Measurements from ENCODE around the gene ARHGAP26. TPM values are rescaled to one million over a fixed set of nuclear protein-coding genes. Genes with fewer than 3 reads are reported as not detected.

The ARHGAP26 gene
- total RNA-seq, 2 donors from 2014 or later, result 21.3 to 22.7 TPM

DNA sequence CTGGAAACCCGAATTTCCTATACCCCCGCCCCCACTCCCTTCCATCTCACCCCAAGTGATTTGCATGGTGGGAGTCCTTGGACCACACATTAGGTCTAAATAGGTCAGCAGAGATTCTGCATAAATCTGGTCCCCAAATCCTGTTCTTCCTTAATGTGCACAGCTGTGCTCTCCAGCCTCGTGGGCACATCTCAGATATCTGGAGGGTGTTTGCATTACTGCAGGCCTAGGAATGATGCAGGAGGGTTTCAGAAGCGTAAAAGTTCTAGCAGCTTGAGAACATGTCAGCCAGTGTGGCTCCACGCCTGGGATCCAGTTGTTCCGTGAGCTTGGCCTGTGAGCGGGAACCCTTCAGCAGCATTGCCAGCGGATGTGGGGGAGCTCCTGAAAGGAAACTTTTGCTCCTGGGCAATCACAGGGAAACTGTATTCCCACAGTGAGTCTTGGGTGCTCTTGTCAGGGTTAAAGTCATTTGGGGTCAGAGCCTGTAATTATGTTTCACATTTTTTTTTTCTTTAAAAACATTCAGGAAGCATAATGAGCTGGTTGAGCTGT, 12.9 kb downstream of the ARHGAP26 start:
- H3K36me3 Mint-ChIP-seq (ENCODE audit: low read depth), result peaks cover 6% of the 10 kb centered on the region
- H3K27me3 Mint-ChIP-seq, result peaks cover 14% of the 10 kb centered on the region
- H3K27ac Mint-ChIP-seq, result no peak overlapping the region
- no peak for DNase-seq
- H3K4me3 Mint-ChIP-seq, result no peak overlapping the region
- no peaks in the 10 kb centered on the region for H3K9me3 ChIP-seq (ENCODE audit: control insufficient read depth, low read length, poor library complexity, severe bottlenecking)
- peaks cover 31% of the 10 kb centered on the region for H3K4me1 Mint-ChIP-seq
- ATAC-seq, result no peak

DNA sequence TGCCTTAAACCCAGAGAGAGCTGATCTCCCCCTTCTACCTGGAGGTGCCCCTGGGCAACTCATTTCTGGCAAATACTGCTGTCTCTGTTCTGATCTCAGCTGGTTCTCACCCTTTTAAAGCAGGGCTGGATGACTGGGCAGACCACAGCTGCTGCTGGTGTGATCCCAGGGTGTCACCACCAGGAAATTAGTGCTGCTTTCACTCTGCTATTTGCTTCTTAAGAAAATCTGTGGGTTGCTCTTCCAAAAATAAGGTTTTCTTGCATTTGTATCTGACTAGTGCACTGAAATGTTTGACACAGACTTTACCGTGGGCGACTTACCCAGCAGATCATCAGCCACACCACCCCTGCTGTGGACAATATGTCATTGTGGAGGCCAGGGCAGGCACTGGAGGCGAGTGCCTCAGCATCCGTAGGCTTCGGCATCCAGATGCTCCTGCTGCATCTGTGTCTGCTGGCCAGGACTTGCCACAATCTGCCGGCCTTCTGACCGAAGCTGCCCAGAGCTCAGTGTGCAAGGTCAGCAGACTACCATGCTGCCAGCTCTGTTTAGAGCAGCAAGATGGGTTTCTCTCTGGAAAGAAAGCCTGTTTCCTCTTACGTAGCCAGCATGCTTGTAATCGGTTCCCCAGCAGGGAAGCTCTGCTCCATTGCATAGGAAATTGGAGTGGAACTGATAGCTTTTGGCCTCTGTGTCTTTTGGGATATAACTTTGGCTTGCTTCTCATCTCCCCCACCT, 13.6 kb downstream of the ARHGAP26 start:
- peaks cover 12% of the 10 kb centered on the region for H3K27me3 Mint-ChIP-seq
- DNase-seq (no peak), ATAC-seq (peak; percentile 64)
- H3K4me1 Mint-ChIP-seq, result peaks cover 28% of the 10 kb centered on the region
- peak overlapping the region; percentile 74 for H3K4me3 Mint-ChIP-seq
- H3K36me3 Mint-ChIP-seq (ENCODE audit: low read depth), result peaks cover 6% of the 10 kb centered on the region
- peak overlapping the region; percentile 95 for H3K27ac Mint-ChIP-seq
- H3K9me3 ChIP-seq (ENCODE audit: control insufficient read depth, low read length, poor library complexity, severe bottlenecking), result no peaks in the 10 kb centered on the region

DNA sequence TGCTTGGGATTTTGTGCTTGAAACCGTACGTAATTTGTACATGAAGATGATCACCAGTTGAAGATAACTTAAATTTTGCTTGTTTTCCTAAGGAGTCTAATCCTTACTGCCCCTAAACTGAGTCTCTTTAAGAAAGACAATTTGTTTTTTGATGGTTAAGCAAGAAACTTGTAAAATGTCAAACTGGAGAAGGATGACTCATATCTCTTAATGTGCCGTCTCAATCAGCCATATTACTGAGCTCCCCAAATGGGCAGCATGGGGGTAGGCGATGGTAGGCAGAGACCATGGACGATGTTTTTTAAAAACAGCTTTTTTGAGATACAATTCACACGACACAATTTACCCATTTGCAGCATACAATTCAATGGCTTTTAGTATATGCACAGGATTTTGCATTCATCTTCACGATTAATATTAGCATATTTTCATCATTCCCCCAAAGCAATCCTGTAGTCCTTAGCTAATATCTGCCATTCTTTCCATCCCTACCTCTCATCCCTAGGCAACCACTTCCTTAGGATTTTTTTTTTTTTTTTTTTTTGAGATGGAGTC, 14.3 kb downstream of the ARHGAP26 start:
- no peaks in the 10 kb centered on the region for H3K9me3 ChIP-seq (ENCODE audit: control insufficient read depth, low read length, poor library complexity, severe bottlenecking)
- Mint-ChIP-seq H3K36me3 (ENCODE audit: low read depth) (peaks cover 6% of the 10 kb centered on the region), H3K4me1 (peaks cover 24% of the 10 kb centered on the region), H3K4me3 (peak overlapping the region; percentile 74), H3K27ac (peak overlapping the region; percentile 95), H3K27me3 (peaks cover 8% of the 10 kb centered on the region)
- ATAC-seq, result no peak
- DNase-seq, result no peak

DNA sequence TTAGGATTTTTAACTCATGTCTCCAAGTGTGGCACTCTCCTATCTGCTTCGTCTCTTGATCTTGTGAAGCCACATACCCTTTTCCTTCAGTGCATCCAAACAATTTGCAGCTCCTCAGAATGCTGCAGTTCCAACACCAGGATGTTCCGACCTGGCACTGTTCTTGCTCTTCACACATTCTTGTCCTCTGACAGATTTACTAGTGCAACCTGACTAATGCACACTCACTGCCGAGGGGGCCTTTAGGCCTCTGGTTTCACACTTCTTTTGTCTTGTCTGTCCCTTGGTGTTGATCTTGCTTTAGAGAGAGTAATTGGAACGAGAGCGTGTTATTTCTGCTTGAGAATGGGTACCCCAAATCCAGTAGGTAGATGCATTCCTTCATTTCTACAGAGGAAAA, 15.0 kb downstream of the ARHGAP26 start:
- Mint-ChIP-seq H3K27ac (no peak overlapping the region), H3K4me1 (peaks cover 24% of the 10 kb centered on the region), H3K4me3 (no peak overlapping the region), H3K36me3 (ENCODE audit: low read depth) (peaks cover 6% of the 10 kb centered on the region), H3K27me3 (peaks cover 8% of the 10 kb centered on the region)
- no peak for DNase-seq
- no peaks in the 10 kb centered on the region for H3K9me3 ChIP-seq (ENCODE audit: control insufficient read depth, low read length, poor library complexity, severe bottlenecking)
- ATAC-seq, result no peak

DNA sequence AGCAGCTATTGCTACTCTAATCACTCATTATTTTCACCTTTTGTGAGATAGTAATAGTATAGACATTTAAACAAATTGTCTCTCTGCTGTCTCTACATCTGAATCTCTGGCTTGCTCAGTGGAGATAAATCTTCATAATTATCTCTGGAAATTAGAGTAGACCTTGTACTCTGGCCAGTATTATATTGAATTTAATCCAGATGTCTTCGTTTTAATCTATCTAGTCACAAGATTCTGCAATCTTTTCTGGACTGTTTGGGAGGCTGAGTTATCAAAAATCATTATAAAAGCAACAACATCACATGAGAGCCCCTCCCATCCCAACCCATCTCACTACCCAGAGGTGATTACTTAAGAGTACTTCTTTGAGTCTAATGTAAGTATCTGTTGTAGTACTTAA, 19.0 kb downstream of the ARHGAP26 start:
- no peaks in the 10 kb centered on the region for H3K27me3 Mint-ChIP-seq
- H3K4me1 Mint-ChIP-seq, result peaks cover 12% of the 10 kb centered on the region
- no peak overlapping the region for H3K27ac Mint-ChIP-seq

DNA sequence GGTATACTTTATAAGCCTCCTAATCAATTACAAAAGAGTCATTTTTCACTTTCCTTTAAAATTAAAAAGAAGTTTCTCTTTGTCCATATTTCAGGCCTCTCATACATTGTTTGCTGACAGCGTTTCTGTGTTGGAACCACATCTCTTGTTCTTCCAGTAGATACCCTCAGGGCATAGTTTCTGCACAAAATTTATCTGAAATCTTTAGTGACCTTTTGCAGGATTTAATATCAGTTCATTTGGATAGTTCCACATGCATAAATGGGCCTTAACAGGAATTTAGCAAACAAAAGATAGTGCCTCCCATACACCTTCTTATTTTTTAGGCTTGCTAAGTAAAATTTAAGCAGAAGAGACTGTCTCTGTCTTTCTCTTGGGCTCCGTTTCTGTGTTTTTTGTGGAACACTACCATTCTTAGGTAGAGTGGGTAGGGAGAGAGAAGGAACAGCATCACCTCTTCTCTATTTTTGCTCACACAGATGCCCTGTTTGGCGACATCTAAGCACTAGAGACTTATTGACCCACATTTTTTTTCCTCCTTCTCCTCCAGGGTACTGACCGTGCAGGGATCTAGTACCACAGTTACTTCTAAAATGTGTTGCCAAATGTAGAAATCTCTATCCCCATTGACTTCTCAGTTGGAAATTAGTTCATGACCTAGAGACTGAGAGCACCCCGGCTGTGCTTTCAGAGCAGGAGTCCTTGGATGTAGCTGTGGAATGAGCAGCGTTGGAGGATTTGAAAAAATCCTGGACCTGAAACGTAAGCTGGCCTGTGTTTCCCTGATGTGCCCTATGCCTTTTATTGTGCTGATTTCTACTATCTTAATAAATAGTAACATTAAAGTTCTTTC, 22.1 kb downstream of the ARHGAP26 start:
- DNase-seq (no peak), ATAC-seq (no peak)
- H3K4me3 Mint-ChIP-seq, result no peak overlapping the region
- H3K4me1 Mint-ChIP-seq, result peaks cover 14% of the 10 kb centered on the region
- H3K36me3 Mint-ChIP-seq (ENCODE audit: low read depth), result no peaks in the 10 kb centered on the region
- no peaks in the 10 kb centered on the region for H3K27me3 Mint-ChIP-seq
- H3K9me3 ChIP-seq (ENCODE audit: control insufficient read depth, low read length, poor library complexity, severe bottlenecking), result no peaks in the 10 kb centered on the region
- H3K27ac Mint-ChIP-seq, result no peak overlapping the region

More for the DNA sequence above, 19.0 kb downstream of the ARHGAP26 start:
- no peak for DNase-seq
- H3K36me3 Mint-ChIP-seq (ENCODE audit: low read depth), result peaks cover 4% of the 10 kb centered on the region
- H3K9me3 ChIP-seq (ENCODE audit: control insufficient read depth, low read length, poor library complexity, severe bottlenecking), result no peaks in the 10 kb centered on the region
- no peak for ATAC-seq
- no peak overlapping the region for H3K4me3 Mint-ChIP-seq

DNA sequence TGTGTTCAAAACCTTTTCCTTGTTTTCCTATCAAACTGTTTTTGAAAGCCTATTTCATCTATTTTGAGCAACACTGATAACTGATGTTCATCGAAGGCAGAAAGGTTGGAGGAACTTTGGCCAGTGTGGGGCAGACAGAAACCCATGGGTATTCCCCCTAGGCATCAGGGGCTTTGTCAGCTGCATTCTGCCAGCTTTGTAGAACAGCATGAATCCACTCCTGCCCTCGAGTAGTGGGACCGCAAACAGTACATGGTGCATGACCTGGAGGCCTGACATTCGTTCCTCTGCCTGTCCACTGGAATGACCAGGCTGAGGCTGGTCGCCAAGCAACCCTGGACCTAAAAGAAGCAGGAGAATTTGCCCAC, 22.7 kb downstream of the ARHGAP26 start:
- Mint-ChIP-seq H3K4me3 (no peak overlapping the region), H3K27ac (no peak overlapping the region), H3K27me3 (no peaks in the 10 kb centered on the region), H3K36me3 (ENCODE audit: low read depth) (no peaks in the 10 kb centered on the region), H3K4me1 (peaks cover 15% of the 10 kb centered on the region)
- ATAC-seq (no peak), DNase-seq (no peak)
- H3K9me3 ChIP-seq (ENCODE audit: control insufficient read depth, low read length, poor library complexity, severe bottlenecking), result no peaks in the 10 kb centered on the region

DNA sequence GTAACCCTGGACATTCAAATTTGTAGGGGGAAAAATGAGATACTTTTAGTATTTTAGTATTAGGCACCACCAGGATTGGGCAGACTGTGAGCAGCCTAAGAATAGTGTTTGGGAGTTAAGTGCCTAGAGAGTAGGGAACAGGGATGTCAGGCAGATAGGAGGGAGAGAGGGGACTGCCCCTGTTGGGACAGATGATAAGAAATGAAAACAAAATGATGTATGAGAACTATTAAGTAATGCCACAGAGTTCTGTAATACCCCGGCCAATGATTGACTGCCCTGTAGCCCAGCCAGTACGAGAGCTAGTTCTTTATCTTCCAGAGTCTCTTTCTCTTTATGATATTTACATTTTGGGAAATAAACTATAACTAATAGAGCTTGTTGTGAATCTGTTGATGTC, 24.4 kb downstream of the ARHGAP26 start:
- Mint-ChIP-seq H3K27me3 (no peaks in the 10 kb centered on the region), H3K36me3 (ENCODE audit: low read depth) (peaks cover 2% of the 10 kb centered on the region), H3K4me1 (peaks cover 25% of the 10 kb centered on the region), H3K27ac (no peak overlapping the region), H3K4me3 (no peak overlapping the region)
- ATAC-seq (no peak), DNase-seq (no peak)
- no peaks in the 10 kb centered on the region for H3K9me3 ChIP-seq (ENCODE audit: control insufficient read depth, low read length, poor library complexity, severe bottlenecking)

DNA sequence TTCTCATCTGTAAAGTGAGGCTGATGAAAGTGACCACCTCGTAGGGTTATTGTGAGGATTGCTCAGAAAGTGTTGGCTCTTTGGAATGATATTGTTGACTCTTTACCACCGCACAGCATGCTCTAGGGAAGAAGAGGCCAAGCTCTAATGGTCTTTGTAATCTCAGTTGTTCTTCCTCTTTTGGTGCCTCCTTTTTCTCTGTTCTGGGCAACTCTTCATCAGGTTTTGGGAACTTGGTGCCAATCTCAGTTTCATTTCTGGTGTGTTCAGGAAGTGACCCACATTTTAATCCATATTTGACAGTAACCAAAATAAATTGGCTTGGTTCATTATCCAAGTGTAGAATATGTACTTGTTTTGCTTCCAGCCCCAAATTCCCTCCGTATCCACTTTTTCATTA, 25.1 kb downstream of the ARHGAP26 start:
- no peaks in the 10 kb centered on the region for H3K27me3 Mint-ChIP-seq
- H3K4me1 Mint-ChIP-seq, result peaks cover 29% of the 10 kb centered on the region
- H3K9me3 ChIP-seq (ENCODE audit: control insufficient read depth, low read length, poor library complexity, severe bottlenecking), result no peaks in the 10 kb centered on the region
- peaks cover 2% of the 10 kb centered on the region for H3K36me3 Mint-ChIP-seq (ENCODE audit: low read depth)
- H3K4me3 Mint-ChIP-seq, result no peak overlapping the region
- no peak for DNase-seq
- peak; percentile 28 for ATAC-seq
- peak overlapping the region; percentile 37 for H3K27ac Mint-ChIP-seq

DNA sequence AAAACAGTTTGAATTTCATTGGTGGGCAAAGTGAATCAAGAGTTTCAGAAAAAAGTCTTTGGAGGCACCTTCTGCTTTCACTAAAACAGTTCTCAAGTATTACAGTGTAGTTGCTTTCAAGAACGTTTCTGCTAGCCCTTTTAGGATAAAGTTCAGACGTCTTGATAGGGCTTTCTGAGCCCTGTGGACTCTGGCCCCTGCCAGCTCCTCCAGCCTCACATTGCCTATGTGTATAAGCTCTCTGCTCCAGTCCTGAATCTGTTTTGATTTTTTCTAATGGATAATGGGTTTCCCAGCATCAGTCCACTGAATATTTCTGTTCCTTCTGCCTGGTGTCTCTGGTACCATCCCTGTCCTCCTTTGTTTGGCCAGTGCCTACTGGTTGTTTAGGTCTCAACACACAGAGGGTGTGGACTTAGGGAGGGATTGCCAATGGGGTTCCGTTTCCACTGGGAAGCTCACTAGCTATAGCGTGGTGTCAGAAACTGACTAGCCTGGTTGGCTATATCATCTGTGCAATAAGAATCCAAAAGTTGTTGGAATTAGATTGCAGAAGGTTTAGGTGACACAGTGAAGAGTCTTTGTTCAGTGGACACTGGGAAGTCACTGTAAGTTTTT, 26.4 kb downstream of the ARHGAP26 start:
- H3K9me3 ChIP-seq (ENCODE audit: control insufficient read depth, low read length, poor library complexity, severe bottlenecking), result no peaks in the 10 kb centered on the region
- Mint-ChIP-seq H3K36me3 (ENCODE audit: low read depth) (peaks cover 2% of the 10 kb centered on the region), H3K27me3 (no peaks in the 10 kb centered on the region), H3K4me3 (no peak overlapping the region), H3K4me1 (peaks cover 40% of the 10 kb centered on the region), H3K27ac (peak overlapping the region; percentile 3)
- DNase-seq, result no peak
- ATAC-seq, result no peak

DNA sequence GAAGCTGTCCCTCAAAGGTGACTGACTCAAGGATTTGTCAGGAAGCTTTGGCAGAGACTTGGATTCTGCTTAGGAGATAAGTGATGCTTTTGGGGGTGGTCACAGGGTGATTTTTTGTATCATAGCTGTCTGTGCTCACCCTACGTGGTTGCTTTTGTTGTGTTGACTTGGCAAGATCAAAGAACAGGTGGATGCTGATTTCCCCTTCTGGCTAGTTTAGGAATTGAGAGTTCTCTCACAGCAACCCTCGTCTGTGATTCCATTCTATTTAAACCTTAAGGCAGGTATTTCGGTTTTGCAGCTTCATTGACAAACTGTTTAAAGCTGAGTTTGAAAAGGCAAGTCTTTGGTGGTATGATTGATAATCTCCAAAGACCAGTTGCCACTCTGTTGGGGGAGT, 27.2 kb downstream of the ARHGAP26 start:
- no peak overlapping the region for H3K4me3 Mint-ChIP-seq
- peaks cover 2% of the 10 kb centered on the region for H3K36me3 Mint-ChIP-seq (ENCODE audit: low read depth)
- peak overlapping the region; percentile 3 for H3K27ac Mint-ChIP-seq
- no peaks in the 10 kb centered on the region for H3K27me3 Mint-ChIP-seq
- DNase-seq (no peak), ATAC-seq (no peak)
- H3K4me1 Mint-ChIP-seq, result peaks cover 42% of the 10 kb centered on the region
- H3K9me3 ChIP-seq (ENCODE audit: control insufficient read depth, low read length, poor library complexity, severe bottlenecking), result no peaks in the 10 kb centered on the region

DNA sequence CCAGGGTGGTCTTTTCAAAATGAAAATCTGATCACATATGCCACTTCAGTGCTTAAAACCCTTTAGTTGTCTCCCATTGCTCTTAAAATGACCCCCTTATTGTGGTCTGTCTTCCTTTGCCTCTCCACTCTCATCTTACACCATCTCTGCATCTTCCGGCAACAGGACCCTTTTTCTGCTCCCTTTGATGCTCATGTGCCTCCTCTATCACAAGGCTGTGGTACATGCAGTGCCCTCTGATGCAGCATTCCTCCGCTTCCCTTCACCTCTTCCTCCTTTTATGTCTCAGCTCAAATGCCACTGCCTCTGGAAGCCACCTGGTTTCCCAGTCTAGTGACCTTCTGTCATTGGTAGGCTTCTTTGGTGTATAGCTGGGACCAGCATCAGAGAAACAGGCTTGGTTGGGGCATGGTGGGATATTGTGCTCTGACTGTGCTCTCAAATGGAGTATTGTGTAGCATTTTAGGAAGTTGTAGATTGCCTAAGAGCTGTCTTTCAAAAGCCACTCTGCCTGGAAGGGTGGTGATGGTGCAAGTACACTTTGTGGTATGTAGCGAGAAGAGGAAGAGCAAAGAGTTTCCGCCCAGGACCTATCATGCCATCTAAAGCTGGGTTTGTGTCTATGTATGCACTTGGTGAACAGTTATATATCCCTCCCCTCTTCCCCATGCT, 28.1 kb downstream of the ARHGAP26 start:
- no peaks in the 10 kb centered on the region for H3K27me3 Mint-ChIP-seq
- H3K4me3 Mint-ChIP-seq, result peak overlapping the region; percentile 4
- ATAC-seq (peak; percentile 58), DNase-seq (no peak)
- peaks cover 42% of the 10 kb centered on the region for H3K4me1 Mint-ChIP-seq
- peak overlapping the region; percentile 90 for H3K27ac Mint-ChIP-seq
- H3K9me3 ChIP-seq (ENCODE audit: control insufficient read depth, low read length, poor library complexity, severe bottlenecking), result no peaks in the 10 kb centered on the region
- H3K36me3 Mint-ChIP-seq (ENCODE audit: low read depth), result peaks cover 2% of the 10 kb centered on the region
